K562 (cell line): ENCODE results near the gene TRABD. TPM values are rescaled to one million over a fixed set of nuclear protein-coding genes. Genes with fewer than 3 reads are reported as not detected.
A peak's percentile ranks its signal among the peaks of the same experiment; 100 is the strongest.

Experiments used
- ATAC-seq: fragments of 200-7000 bp; cut with Tn5 transposase; 3 replicates; pipeline ENCODE4 v1.9.1; 2020; ENCODE audit warnings: moderate library complexity
- BruUV-seq: library from RNA; stranded (reverse); fragments of 400-500 nt; replicated peaks from 2 replicates; lab custom pipeline; 2021; lab: Mats Ljungman, UMichigan
- CTCF ChIA-PET: fragments of 300-600 bp; formaldehyde crosslinking; extraction: SDS; loops from one replicate; lab custom pipeline; 2021; ENCODE audit warnings: low intra/inter-chr PET ratio; lab: Yijun Ruan, JAX
- POLR2A ChIA-PET: fragments of 300-600, 350-650 bp; sonication (Branson Sonifier 250); formaldehyde crosslinking; extraction: SDS; loops from one replicate; lab custom pipeline; 2021; ENCODE audit warnings: antibody characterized with exemption, inconsistent platforms; lab: Yijun Ruan, JAX
- DNase-seq, 4 experiments: peaks; one replicate each; pipeline versions ENCODE4 v3.0.0 to v3.0.0-alpha.2; 2011 to 2018; ENCODE audit warnings: low spot score in 3 of 4, mixed read lengths in 3 of 4; ENCODE audit errors: extremely low read depth in 1 of 4
- FAIRE-seq: peaks from 2 replicates; lab custom pipeline; 2011; peaks lifted over from hg19 to GRCh38; lab: Jason Lieb, UNC
- H2AFZ ChIP-seq: 2 replicates; pipeline ENCODE4 v1.6.0; 2011; ENCODE audit warnings: low read depth, low read length, control low read depth, inconsistent platforms
- H3K27ac ChIP-seq: fragments of 200-600 bp; 3 replicates; pipeline ENCODE4 v1.8.0; 2011; ENCODE audit warnings: low read depth, mild to moderate bottlenecking, control low read depth, inconsistent platforms, low read length, moderate library complexity, mixed read lengths; ENCODE audit errors: extremely low read depth
- H3K27me3 ChIP-seq, 2 experiments: fragments of 300-600 bp in 1 of 2; 2 replicates in 1 of 2; 3 replicates in 1 of 2; pipeline versions ENCODE4 v1.6.0 to v1.8.0; 2011; ENCODE audit warnings: inconsistent platforms in 2 of 2, low read length in 2 of 2, mild to moderate bottlenecking in 1 of 2, mixed read lengths in 1 of 2, moderate library complexity in 1 of 2; ENCODE audit not compliant: control insufficient read depth in 2 of 2, insufficient read depth in 2 of 2
- H3K36me3 ChIP-seq: fragments of 300-600 bp; 3 replicates; pipeline ENCODE4 v1.8.0; 2011; ENCODE audit warnings: mild to moderate bottlenecking, low read length, inconsistent platforms; ENCODE audit not compliant: control insufficient read depth, insufficient read depth
- H3K4me1 ChIP-seq, 2 experiments: fragments of 200-600 bp in 1 of 2; replicated peaks in 1 of 2; 2 replicates in 1 of 2; 3 replicates in 1 of 2; pipeline versions ENCODE4 v1.5.1 to v1.8.0; 2011; ENCODE audit warnings: inconsistent platforms in 2 of 2, low read length in 2 of 2, mild to moderate bottlenecking in 1 of 2, mixed read lengths in 1 of 2, moderate library complexity in 1 of 2; ENCODE audit not compliant: control insufficient read depth in 2 of 2, insufficient read depth in 2 of 2
- H3K4me2 ChIP-seq: 2 replicates; pipeline ENCODE4 v1.6.1; 2011; ENCODE audit warnings: low read length, control low read depth, inconsistent platforms, mixed read lengths; ENCODE audit not compliant: insufficient read depth
- H3K4me3 ChIP-seq: fragments of 200-600 bp; sonication (generic), shearing (Covaris generic); 2 replicates; pipeline ENCODE4 v1.5.1; 2016; ENCODE audit warnings: control low read depth, inconsistent platforms
- H3K79me2 ChIP-seq: fragments of 200-600 bp; 3 replicates; pipeline ENCODE4 v1.8.0; 2011; ENCODE audit warnings: low read length, inconsistent platforms; ENCODE audit not compliant: control insufficient read depth, insufficient read depth
- H3K9ac ChIP-seq, 2 experiments: 2 replicates each; pipeline versions ENCODE4 v1.6.0 to v1.6.1; 2011; ENCODE audit warnings: low read depth in 2 of 2, low read length in 2 of 2, control low read depth in 1 of 2, inconsistent platforms in 1 of 2, mild to moderate bottlenecking in 1 of 2, mixed read lengths in 1 of 2; ENCODE audit not compliant: insufficient read depth in 1 of 2
- H3K9me1 ChIP-seq: one replicate; pipeline ENCODE4 v1.6.0; 2011; ENCODE audit warnings: inconsistent platforms, mild to moderate bottlenecking, low read length, moderate library complexity; ENCODE audit not compliant: control insufficient read depth, insufficient read depth
- H3K9me3 ChIP-seq: replicated peaks from 2 replicates; pipeline ENCODE4 v1.5.1; 2011; ENCODE audit warnings: low read depth, low read length, inconsistent platforms; ENCODE audit not compliant: control insufficient read depth, insufficient read depth
- H4K20me1 ChIP-seq: replicated peaks from 2 replicates; pipeline ENCODE4 v1.6.1; 2011; ENCODE audit warnings: low read length, inconsistent platforms, mixed read lengths; ENCODE audit not compliant: control insufficient read depth, insufficient read depth
- CEBPG ChIP-seq, 3 experiments: fragments of 200-800 bp in 1 of 3; sonication (Bioruptor generic) in 1 of 3; sonication (generic) in 1 of 3; formaldehyde crosslinking in 1 of 3; IDR thresholded peaks in 2 of 3; conservative IDR thresholded peaks in 1 of 3; 2 replicates each; pipeline versions ENCODE4 v1.6.1 to v1.8.0; 2016 to 2022; ENCODE audit warnings: missing compliant biosample characterization in 2 of 3, missing genetic modification characterization in 2 of 3, mild to moderate bottlenecking in 1 of 3, missing genetic modification reagents in 1 of 3
- JUNB ChIP-seq: fragments of 450-650 bp; formaldehyde crosslinking; conservative IDR thresholded peaks from 2 replicates; pipeline ENCODE4 v1.4.0; 2020; ENCODE audit warnings: mild to moderate bottlenecking
- KLF10 ChIP-seq: fragments of 250-450 bp; sonication (Bioruptor Pico); IDR thresholded peaks from 2 replicates; pipeline ENCODE4 v1.6.1; 2021; ENCODE audit warnings: matching md5 sums
- L3MBTL2 ChIP-seq: fragments of 450-650 bp; IDR thresholded peaks from 2 replicates; pipeline ENCODE4 v1.6.1; 2016; ENCODE audit warnings: mild to moderate bottlenecking, moderate library complexity
- MAFF ChIP-seq: IDR thresholded peaks from 2 replicates; pipeline ENCODE4 v1.6.1; 2012; ENCODE audit warnings: low read length, improper control_type of control experiment
- MECOM ChIP-seq: fragments of 250-450 bp; sonication (Bioruptor Pico); IDR thresholded peaks from 2 replicates; pipeline ENCODE4 v1.8.0; 2022; ENCODE audit warnings: inconsistent platforms
- NR2C1 ChIP-seq, 2 experiments: fragments of 450-650 bp; IDR thresholded peaks; 2 replicates each; pipeline ENCODE4 v1.6.1; 2017; ENCODE audit warnings: mild to moderate bottlenecking in 2 of 2, antibody characterized with exemption in 1 of 2, inconsistent platforms in 1 of 2, missing compliant biosample characterization in 1 of 2, missing genetic modification characterization in 1 of 2
- NR2C2 ChIP-seq, 2 experiments: fragments of 200-800 bp in 1 of 2; sonication (Bioruptor generic) in 1 of 2; sonication (generic) in 1 of 2; formaldehyde crosslinking in 1 of 2; IDR thresholded peaks; 2 replicates each; pipeline versions ENCODE4 v1.6.1 to v1.8.0; 2016 to 2022; ENCODE audit warnings: mild to moderate bottlenecking in 1 of 2, missing compliant biosample characterization in 1 of 2, missing genetic modification characterization in 1 of 2, missing genetic modification reagents in 1 of 2
- TARDBP ChIP-seq: fragments of 450-650 bp; IDR thresholded peaks from 2 replicates; pipeline ENCODE4 v1.6.1; 2016
- ZKSCAN3 ChIP-seq: fragments of 250-450 bp; sonication (Bioruptor Pico); IDR thresholded peaks from 2 replicates; pipeline ENCODE4 v1.4.0; 2020
- ZNF165 ChIP-seq: fragments of 250-450 bp; sonication (Bioruptor Pico); IDR thresholded peaks from 2 replicates; pipeline ENCODE4 v1.4.0; 2020; ENCODE audit warnings: borderline replicate concordance
- ZNF174 ChIP-seq: fragments of 250-450 bp; sonication (Bioruptor Pico); IDR thresholded peaks from 2 replicates; pipeline ENCODE4 v1.4.0; 2020; ENCODE audit warnings: mild to moderate bottlenecking
- ZNF408 ChIP-seq: fragments of 250-450 bp; sonication (Bioruptor Pico); IDR thresholded peaks from 2 replicates; pipeline ENCODE4 v1.4.0; 2020; ENCODE audit warnings: low read depth, mild to moderate bottlenecking, moderate library complexity
- WGBS: fragments of 100-300 bp; shearing (Covaris generic); methylation state at CpG from one replicate; pipeline ENCODE4 v1.1.6; 2016; ENCODE audit warnings: low coverage, mixed read lengths; ENCODE audit not compliant: insufficient coverage; ENCODE audit errors: missing lambda C conversion rate; 5-methylcytosine and 5-hydroxymethylcytosine counted together
- in situ Hi-C: fragments of 300-500 bp; cut with MboI; formaldehyde crosslinking; loops from 4 replicates; pipeline ENCODE4 v1.15.0; 2018; ENCODE audit warnings: inconsistent platforms, mixed read lengths
- intact Hi-C: fragments of 100-400 bp; cut with micrococcal nuclease; formaldehyde crosslinking; loops from 2 replicates; pipeline ENCODE4 v1.14.2; 2022
- polyA plus RNA-seq, 8 experiments: library from polyadenylated mRNA; depleted of rRNA in 4 of 8; stranded (reverse) in 5 of 8; unstranded in 3 of 8; fragments of >200 nt; fragmentation: Nextera tagmentation in 2 of 8; fragmentation: Illumina TruSeq in 1 of 8; extraction: Ambion mirVana in 2 of 8; extraction: Trizol in 1 of 8; gene quantifications; 2 replicates each; pipeline versions ENCODE4 v1.2.1 to v1.2.3, GENCODE V29; 2011 to 2014; ENCODE audit warnings: inconsistent platforms in 1 of 8, missing spikeins in 1 of 8
- total RNA-seq, 7 experiments: library from RNA; depleted of rRNA in 6 of 7; stranded (reverse); fragments of >200 nt in 6 of 7; fragmentation: Illumina TruSeq in 2 of 7; extraction: Trizol in 2 of 7; gene quantifications; 2 replicates each; pipeline versions ENCODE4 v1.2.1 to v1.2.3, GENCODE V29; 2011 to 2021; ENCODE audit warnings: low replicate concordance in 1 of 7
- TF ChIP-seq, protein P1 (sequence below): fragments of 450-650 bp; formaldehyde crosslinking; IDR thresholded peaks from 2 replicates; pipeline ENCODE4 v1.4.0; 2020; ENCODE audit warnings: mild to moderate bottlenecking
- TF ChIP-seq, protein P2 (sequence below): fragments of 200-800 bp; sonication (Bioruptor generic); IDR thresholded peaks from 2 replicates; pipeline ENCODE4 v1.6.1; 2017; ENCODE audit warnings: missing genetic modification characterization, missing compliant biosample characterization
- TF ChIP-seq, protein P3 (sequence below): sonication (generic); IDR thresholded peaks from 2 replicates; pipeline ENCODE4 v1.6.1; 2016

TRABD gene
- total and polyA plus RNA-seq, 9 of the 15 experiments (the other 6 are each of a cell fraction or from before 2014, with no cell fraction given) = 0.08 to 62.9 (median 14.0) TPM

DNA sequence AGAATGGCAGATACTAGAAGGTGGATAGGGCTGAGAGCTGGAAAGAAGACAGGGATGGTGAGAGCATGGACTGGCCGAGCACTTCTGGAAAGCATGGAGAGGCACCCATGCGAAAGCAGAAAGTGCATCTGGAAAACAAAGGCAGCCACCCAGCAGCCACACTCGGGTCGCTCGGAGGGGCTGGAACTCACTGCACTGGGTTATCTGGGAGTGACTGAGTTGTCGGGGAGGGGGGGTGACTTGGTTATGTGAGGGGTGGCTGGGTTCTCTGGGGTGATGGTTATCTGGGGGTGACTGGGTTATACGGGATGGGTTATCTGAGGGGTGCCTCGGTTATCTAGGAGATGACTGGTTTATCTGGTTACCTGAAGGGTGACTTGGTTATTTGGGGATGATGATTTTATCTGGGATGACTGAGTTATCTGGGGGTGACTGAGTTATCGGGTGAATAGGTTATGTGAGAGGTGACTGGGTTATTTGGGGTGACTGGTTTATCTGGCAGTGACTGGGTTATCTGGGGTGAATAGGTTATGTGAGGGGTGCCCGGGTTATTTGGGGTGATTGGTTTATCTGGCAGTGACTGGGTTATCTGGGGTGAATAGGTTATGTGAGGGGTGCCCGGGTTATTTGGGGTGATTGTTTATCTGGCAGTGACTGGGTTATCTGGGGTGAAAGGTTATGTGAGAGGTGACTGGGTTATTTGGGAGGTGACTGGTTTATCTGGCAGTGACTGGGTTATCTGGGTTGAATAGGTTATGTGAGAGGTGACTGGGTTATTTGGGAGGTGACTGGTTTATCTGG, 17.8 kb upstream of the TRABD start:
- Histone ChIP-seq H4K20me1 (no peaks in the 10 kb centered on the region), H3K4me3 (no peak overlapping the region), H3K4me2 (no peak overlapping the region), H3K27ac (no peak overlapping the region), H3K36me3 (no peaks in the 10 kb centered on the region), H3K4me1 (peaks cover 10 to 30% of the 10 kb centered on the region in 2 experiments; a peak in 4 of 5 replicates), H3K79me2 (no peaks in the 10 kb centered on the region), H3K9me3 (no peaks in the 10 kb centered on the region), H2AFZ (no peak overlapping the region), H3K27me3 (0 out of 5 replicates have a peak, but pooled peaks cover 0 to 5% of the 10 kb centered on the region in 2 experiments), H3K9me1 (no peaks in the 10 kb centered on the region), H3K9ac (no peak overlapping the region)
- intact Hi-C loops = no loop called here
- no peak for ATAC-seq
- ChIA-PET POLR2A (interaction anchor here (0.6 kb wide), 1 partner anchor 185 kb away, joined by 3 read pairs; no protein-coding TSS in a partner anchor), CTCF (no interaction called here)
- in situ Hi-C loops = no loop called here
- peak in 2 of 4 experiments; percentile 20 to 34 for DNase-seq
- 9% methylated on average over 8 of the region's 11 CpGs for WGBS
- FAIRE-seq = no peak
- no TSS peak for BruUV-seq
- no peak for TF ChIP-seq NR2C2 (CRISPR knock-in tag; IDR thresholded peaks at IDR 0.05)
- TF ChIP-seq NR2C2 (tag; IDR thresholded peaks at IDR 0.05) = peak; percentile 74
- no peak for TF ChIP-seq CEBPG (CRISPR knock-in tag; IDR thresholded peaks at IDR 0.05)
- TF ChIP-seq CEBPG (tag; conservative IDR thresholded peaks at IDR 0.05 in 1 of 2, IDR thresholded peaks at IDR 0.05 in 1 of 2) = no peak
- no peak for TF ChIP-seq ZNF165
- TF ChIP-seq, protein P1, sequence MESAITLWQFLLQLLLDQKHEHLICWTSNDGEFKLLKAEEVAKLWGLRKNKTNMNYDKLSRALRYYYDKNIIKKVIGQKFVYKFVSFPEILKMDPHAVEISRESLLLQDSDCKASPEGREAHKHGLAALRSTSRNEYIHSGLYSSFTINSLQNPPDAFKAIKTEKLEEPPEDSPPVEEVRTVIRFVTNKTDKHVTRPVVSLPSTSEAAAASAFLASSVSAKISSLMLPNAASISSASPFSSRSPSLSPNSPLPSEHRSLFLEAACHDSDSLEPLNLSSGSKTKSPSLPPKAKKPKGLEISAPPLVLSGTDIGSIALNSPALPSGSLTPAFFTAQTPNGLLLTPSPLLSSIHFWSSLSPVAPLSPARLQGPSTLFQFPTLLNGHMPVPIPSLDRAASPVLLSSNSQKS (CRISPR knock-in tag) = no peak
- TF ChIP-seq, protein P2, sequence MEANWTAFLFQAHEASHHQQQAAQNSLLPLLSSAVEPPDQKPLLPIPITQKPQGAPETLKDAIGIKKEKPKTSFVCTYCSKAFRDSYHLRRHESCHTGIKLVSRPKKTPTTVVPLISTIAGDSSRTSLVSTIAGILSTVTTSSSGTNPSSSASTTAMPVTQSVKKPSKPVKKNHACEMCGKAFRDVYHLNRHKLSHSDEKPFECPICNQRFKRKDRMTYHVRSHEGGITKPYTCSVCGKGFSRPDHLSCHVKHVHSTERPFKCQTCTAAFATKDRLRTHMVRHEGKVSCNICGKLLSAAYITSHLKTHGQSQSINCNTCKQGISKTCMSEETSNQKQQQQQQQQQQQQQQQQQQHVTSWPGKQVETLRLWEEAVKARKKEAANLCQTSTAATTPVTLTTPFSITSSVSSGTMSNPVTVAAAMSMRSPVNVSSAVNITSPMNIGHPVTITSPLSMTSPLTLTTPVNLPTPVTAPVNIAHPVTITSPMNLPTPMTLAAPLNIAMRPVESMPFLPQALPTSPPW (CRISPR knock-in tag) = peak; percentile 66
- no peak for TF ChIP-seq TARDBP
- no peak for TF ChIP-seq MECOM (CRISPR knock-in tag)
- TF ChIP-seq ZNF174 = no peak
- no peak for TF ChIP-seq L3MBTL2
- TF ChIP-seq, protein P3, sequence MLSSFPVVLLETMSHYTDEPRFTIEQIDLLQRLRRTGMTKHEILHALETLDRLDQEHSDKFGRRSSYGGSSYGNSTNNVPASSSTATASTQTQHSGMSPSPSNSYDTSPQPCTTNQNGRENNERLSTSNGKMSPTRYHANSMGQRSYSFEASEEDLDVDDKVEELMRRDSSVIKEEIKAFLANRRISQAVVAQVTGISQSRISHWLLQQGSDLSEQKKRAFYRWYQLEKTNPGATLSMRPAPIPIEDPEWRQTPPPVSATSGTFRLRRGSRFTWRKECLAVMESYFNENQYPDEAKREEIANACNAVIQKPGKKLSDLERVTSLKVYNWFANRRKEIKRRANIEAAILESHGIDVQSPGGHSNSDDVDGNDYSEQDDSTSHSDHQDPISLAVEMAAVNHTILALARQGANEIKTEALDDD = peak; percentile 98
- TF ChIP-seq ZKSCAN3 (CRISPR knock-in tag) = no peak
- no peak for TF ChIP-seq JUNB (CRISPR knock-in tag)
- no peak for TF ChIP-seq MAFF
- no peak for TF ChIP-seq KLF10
- TF ChIP-seq ZNF408 = no peak
- peak; percentile 41; the same call in 1 of the 2 replicates for TF ChIP-seq NR2C1 (IDR thresholded peaks at IDR 0.05)
- 0 out of 2 replicates have a peak, but pooled peaks have one; percentile 38 for TF ChIP-seq NR2C1 (tag; IDR thresholded peaks at IDR 0.05)
